HG02798 (cell line): ENCODE data around the gene PPM1N.
"Not testable (repeated sequence)": the region's sequence is repeated elsewhere in the genome, so short reads cannot be mapped to it uniquely, and the experiment has no call there.

Experiments
- ATAC-seq: cut with Tn5 transposase; IDR thresholded peaks from one replicate; pipeline ENCODE4 v1.9.1; 2021; ENCODE audit warnings: mild to moderate bottlenecking; ENCODE audit not compliant: unreplicated experiment, poor library complexity

PPM1N gene

GRCh38 chr19:45506989-45507871 is 9.0 kb downstream of the PPM1N start, which contains the start of gene VASP:
Gene VASP, plus strand, starts transcription at chr19:45507479. Its CDS starts 293 bp downstream, at chr19:45507772.
- peak; percentile 52 for ATAC-seq

- ATAC-seq = no peak
Measured at GRCh38 chr19:45507872-45508416, 9.7 kb downstream of the PPM1N start.

GRCh38 chr19:45508417-45508860 is 10.2 kb downstream of the PPM1N start:
- no peak for ATAC-seq

- ATAC-seq = no peak
Measured at GRCh38 chr19:45508861-45509691, 10.8 kb downstream of the PPM1N start.

- no peak for ATAC-seq
Measured at GRCh38 chr19:45509692-45510015, 11.4 kb downstream of the PPM1N start.

GRCh38 chr19:45510352-45510751 is 12.1 kb downstream of the PPM1N start:
- not testable (repeated sequence) for ATAC-seq

- ATAC-seq = no peak
Measured at GRCh38 chr19:45511074-45511473, 12.8 kb downstream of the PPM1N start.

GRCh38 chr19:45512881-45513483 is 14.7 kb downstream of the PPM1N start:
- no peak for ATAC-seq

GRCh38 chr19:45514376-45515051 is 16.3 kb downstream of the PPM1N start:
- ATAC-seq = no peak

- ATAC-seq = no peak
Measured at GRCh38 chr19:45515081-45515624, 16.9 kb downstream of the PPM1N start.

- ATAC-seq = no peak
Measured at GRCh38 chr19:45515807-45516401, 17.7 kb downstream of the PPM1N start.

GRCh38 chr19:45517238-45517637 is 19.0 kb downstream of the PPM1N start:
- ATAC-seq = no peak

- ATAC-seq = no peak
Measured at GRCh38 chr19:45517641-45518468, 19.6 kb downstream of the PPM1N start.

- ATAC-seq = no peak
Measured at GRCh38 chr19:45518469-45518826, 20.2 kb downstream of the PPM1N start.

GRCh38 chr19:45522010-45522941 is 24.0 kb downstream of the PPM1N start:
- no peak for ATAC-seq

- ATAC-seq = peak; percentile 82
Measured at GRCh38 chr19:45523642-45524256, 25.5 kb downstream of the PPM1N start.

GRCh38 chr19:45524575-45525129 is 26.4 kb downstream of the PPM1N start:
- no peak for ATAC-seq
